HL-60 (cell line): ENCODE data around the gene VDR.

Experiments
- DNase-seq, 2 experiments: peaks; one replicate each; pipeline ENCODE4 v3.0.0-alpha.2; 2010 to 2020; ENCODE audit warnings: low read depth in 1 of 2, low spot score in 1 of 2
- H3K27ac ChIP-seq: fragments of 250-450 bp; sonication (Bioruptor Pico); replicated peaks from 2 replicates; pipeline ENCODE4 v1.5.1; 2020; ENCODE audit warnings: mild to moderate bottlenecking, moderate library complexity
- H3K27me3 ChIP-seq: fragments of 250-450 bp; sonication (Bioruptor Pico); 2 replicates; pipeline ENCODE4 v1.5.1; 2021; ENCODE audit warnings: mild to moderate bottlenecking, moderate library complexity; ENCODE audit not compliant: insufficient read depth, poor library complexity, severe bottlenecking
- H3K4me3 ChIP-seq: replicated peaks from 2 replicates; pipeline ENCODE4 v1.5.1; 2011; ENCODE audit warnings: mild to moderate bottlenecking, control low read depth, low read length; ENCODE audit not compliant: insufficient read depth
- CTCF ChIP-seq: IDR thresholded peaks from one replicate; pipeline ENCODE4 v1.5.1; 2011; ENCODE audit warnings: low read length, control low read depth, inconsistent platforms; ENCODE audit not compliant: insufficient read depth
- GABPA ChIP-seq: IDR thresholded peaks from 2 replicates; pipeline ENCODE4 v1.6.1; 2012; ENCODE audit warnings: low read depth
- POLR2AphosphoS5 ChIP-seq: IDR thresholded peaks from 2 replicates; pipeline ENCODE4 v1.6.1; 2012; ENCODE audit warnings: low read depth
- REST ChIP-seq: IDR thresholded peaks from 2 replicates; pipeline ENCODE4 v1.6.1; 2012; ENCODE audit warnings: low read depth; ENCODE audit not compliant: insufficient replicate concordance
- SPI1 ChIP-seq: IDR thresholded peaks from 2 replicates; pipeline ENCODE4 v1.6.1; 2012; ENCODE audit warnings: low read depth, mild to moderate bottlenecking, borderline replicate concordance

VDR gene

GRCh38 chr12:47888153-47888819 is 16.5 kb downstream of the VDR start:
- H3K27me3 ChIP-seq, result no peaks in the 10 kb centered on the region
- TF ChIP-seq POLR2AphosphoS5 (no peak), SPI1 (no peak), CTCF (no peak)
- peak overlapping the region; percentile 85 for H3K27ac ChIP-seq
- DNase-seq, result no peak
- H3K4me3 ChIP-seq, result no peak overlapping the region

- no peak for DNase-seq
- TF ChIP-seq GABPA (no peak), CTCF (no peak), REST (no peak), POLR2AphosphoS5 (no peak), SPI1 (no peak)
These were observed 17.3 kb downstream of the VDR start for GRCh38 chr12:47887529-47887928.

GRCh38 chr12:47886510-47887240 is 18.1 kb downstream of the VDR start:
- DNase-seq, result no peak
- H3K27me3 ChIP-seq, result no peaks in the 10 kb centered on the region
- no peak overlapping the region for H3K4me3 ChIP-seq
- H3K27ac ChIP-seq, result no peak overlapping the region
- no peak for TF ChIP-seq POLR2AphosphoS5
- TF ChIP-seq SPI1, result no peak
- TF ChIP-seq GABPA, result no peak
- TF ChIP-seq CTCF, result no peak
- no peak for TF ChIP-seq REST

More at GRCh38 chr12:47887529-47887928, 17.3 kb downstream of the VDR start:
- Histone ChIP-seq H3K27ac (no peak overlapping the region), H3K4me3 (no peak overlapping the region), H3K27me3 (no peaks in the 10 kb centered on the region)
